HepG2 (cell line): ENCODE measurements around the gene HIVEP2. TPM values are rescaled to one million over a fixed set of nuclear protein-coding genes. Genes with fewer than 3 reads are reported as not detected.

Experiments used
- CENPBD1 ChIP-seq: sonication (generic); formaldehyde crosslinking; IDR thresholded peaks from 2 replicates; pipeline ENCODE4 v1.8.0; 2022; ENCODE audit warnings: missing genetic modification reagents, low read depth, mild to moderate bottlenecking, borderline replicate concordance
- ESRRA ChIP-seq: sonication (generic); formaldehyde crosslinking; IDR thresholded peaks from 2 replicates; pipeline ENCODE4 v1.5.1; 2020; ENCODE audit warnings: mild to moderate bottlenecking, low read depth, missing genetic modification reagents
- KLF15 ChIP-seq: sonication (generic); formaldehyde crosslinking; IDR thresholded peaks from 2 replicates; pipeline ENCODE4 v1.8.1; 2023; ENCODE audit warnings: borderline replicate concordance, mild to moderate bottlenecking, inconsistent platforms, missing genetic modification reagents, mixed read lengths
- SKI ChIP-seq: fragments of 450-650 bp; IDR thresholded peaks from one replicate; pipeline ENCODE4 v1.6.1; 2018; ENCODE audit warnings: mild to moderate bottlenecking; ENCODE audit not compliant: partially characterized antibody
- SNAI1 ChIP-seq: sonication (generic); formaldehyde crosslinking; IDR thresholded peaks from 2 replicates; pipeline ENCODE4 v1.5.0; 2020; ENCODE audit warnings: mild to moderate bottlenecking, missing genetic modification reagents, borderline replicate concordance
- SP140L ChIP-seq: sonication (generic); formaldehyde crosslinking; IDR thresholded peaks from 2 replicates; pipeline ENCODE4 v1.4.0; 2020; ENCODE audit warnings: missing genetic modification reagents, borderline replicate concordance
- SRF ChIP-seq: IDR thresholded peaks from 2 replicates; pipeline ENCODE4 v1.6.1; 2011; ENCODE audit warnings: mild to moderate bottlenecking, low read depth, low read length, moderate library complexity
- STAT6 ChIP-seq: sonication (generic); formaldehyde crosslinking; IDR thresholded peaks from 2 replicates; pipeline ENCODE4 v1.4.0; 2020; ENCODE audit warnings: missing genetic modification reagents, mild to moderate bottlenecking, borderline replicate concordance
- YY1 ChIP-seq: IDR thresholded peaks from 2 replicates; pipeline ENCODE4 v1.6.1; 2011; ENCODE audit warnings: low read length, low read depth, moderate library complexity, mild to moderate bottlenecking; ENCODE audit not compliant: insufficient read depth, insufficient replicate concordance
- ZNF142 ChIP-seq: sonication (generic); formaldehyde crosslinking; IDR thresholded peaks from 2 replicates; pipeline ENCODE4 v1.4.0; 2020; ENCODE audit warnings: missing genetic modification reagents
- ZNF292 ChIP-seq: sonication (generic); formaldehyde crosslinking; IDR thresholded peaks from 2 replicates; pipeline ENCODE4 v1.8.1; 2022; ENCODE audit warnings: mild to moderate bottlenecking, low read depth, missing genetic modification reagents, borderline replicate concordance
- ZNF570 ChIP-seq: sonication (generic); formaldehyde crosslinking; IDR thresholded peaks from 2 replicates; pipeline ENCODE4 v1.4.0; 2020; ENCODE audit warnings: mild to moderate bottlenecking, missing genetic modification reagents, borderline replicate concordance
- ZSCAN20 ChIP-seq: sonication (generic); formaldehyde crosslinking; IDR thresholded peaks from 2 replicates; pipeline ENCODE4 v1.4.0; 2020; ENCODE audit warnings: missing genetic modification reagents, mild to moderate bottlenecking, borderline replicate concordance
- polyA plus RNA-seq, 8 experiments: library from polyadenylated mRNA; depleted of rRNA in 3 of 8; stranded (reverse) in 7 of 8; unstranded in 1 of 8; fragments of >200 nt; fragmentation: Illumina TruSeq in 4 of 8; extraction: Trizol in 4 of 8; gene quantifications; 2 replicates each; pipeline versions ENCODE4 v1.2.1 to v1.2.3, GENCODE V29; 2011 to 2016; ENCODE audit warnings: low read depth in 4 of 8, missing spikeins in 1 of 8, mixed read lengths in 1 of 8; ENCODE audit not compliant: insufficient read depth in 1 of 8
- total RNA-seq, 5 experiments: library from RNA; depleted of rRNA; stranded (reverse); fragments of >200 nt; fragmentation: Illumina TruSeq; extraction: Trizol; gene quantifications; 2 replicates each; pipeline ENCODE4 v1.2.3, GENCODE V29; 2016; ENCODE audit warnings: low read depth in 1 of 5
- TF ChIP-seq, protein P1 (sequence below), 2 experiments: sonication (generic) in 1 of 2; formaldehyde crosslinking in 1 of 2; IDR thresholded peaks; 2 replicates each; pipeline versions ENCODE4 v1.5.1 to v1.6.1; 2011 to 2020; ENCODE audit warnings: borderline replicate concordance in 1 of 2, low read depth in 1 of 2, low read length in 1 of 2, mild to moderate bottlenecking in 1 of 2, missing genetic modification reagents in 1 of 2, moderate library complexity in 1 of 2

The HIVEP2 gene
- total and polyA plus RNA-seq, 2 of the 13 experiments (the other 11 are each of a cell fraction or from before 2014, with no cell fraction given): 3.4 to 12.9 TPM

GRCh38 chr6:142946181-142946923, 1.4 kb upstream of the HIVEP2 start (continued):
- TF ChIP-seq, protein P1, sequence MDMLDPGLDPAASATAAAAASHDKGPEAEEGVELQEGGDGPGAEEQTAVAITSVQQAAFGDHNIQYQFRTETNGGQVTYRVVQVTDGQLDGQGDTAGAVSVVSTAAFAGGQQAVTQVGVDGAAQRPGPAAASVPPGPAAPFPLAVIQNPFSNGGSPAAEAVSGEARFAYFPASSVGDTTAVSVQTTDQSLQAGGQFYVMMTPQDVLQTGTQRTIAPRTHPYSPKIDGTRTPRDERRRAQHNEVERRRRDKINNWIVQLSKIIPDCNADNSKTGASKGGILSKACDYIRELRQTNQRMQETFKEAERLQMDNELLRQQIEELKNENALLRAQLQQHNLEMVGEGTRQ (IDR thresholded peaks at IDR 0.05; ENCODE audit: low read depth, low read length): no peak
- TF ChIP-seq, protein P1 (CRISPR knock-in tag; IDR thresholded peaks at IDR 0.05; ENCODE audit: borderline replicate concordance): no peak
- no peak for TF ChIP-seq KLF15 (CRISPR knock-in tag)
- no peak for TF ChIP-seq SP140L (CRISPR knock-in tag)
- no peak; the same call in 1 of the 2 replicates for TF ChIP-seq ZSCAN20
- TF ChIP-seq CENPBD1 (CRISPR knock-in tag): no peak
- TF ChIP-seq ZNF570: no peak
- no peak for TF ChIP-seq ESRRA (CRISPR knock-in tag)
- TF ChIP-seq SNAI1: no peak
- no peak for TF ChIP-seq YY1
- TF ChIP-seq SRF: no peak
- no peak for TF ChIP-seq STAT6 (CRISPR knock-in tag)
- peak; percentile 98 for TF ChIP-seq ZNF142 (CRISPR knock-in tag)
- TF ChIP-seq ZNF292 (CRISPR knock-in tag): peak; percentile 35; the same call in 1 of the 2 replicates
- peak; percentile 53 for TF ChIP-seq SKI
